BLaER1 (cell line): ENCODE results near the gene EYA4.

Experiments
- H3K27ac ChIP-seq: shearing (Covaris generic); formaldehyde crosslinking; 2 replicates; pipeline ENCODE4 v1.8.1; 2022
- H3K27me3 ChIP-seq: shearing (Covaris generic); formaldehyde crosslinking; 2 replicates; pipeline ENCODE4 v1.8.1; 2022
- H3K36me3 ChIP-seq: shearing (Covaris generic); formaldehyde crosslinking; 2 replicates; pipeline ENCODE4 v1.8.1; 2022
- H3K4me1 ChIP-seq: shearing (Covaris generic); formaldehyde crosslinking; 2 replicates; pipeline ENCODE4 v1.8.1; 2022
- H3K4me2 ChIP-seq: shearing (Covaris generic); formaldehyde crosslinking; 2 replicates; pipeline ENCODE4 v1.8.1; 2022
- H3K4me3 ChIP-seq: shearing (Covaris generic); formaldehyde crosslinking; 2 replicates; pipeline ENCODE4 v1.8.1; 2022
- H3K9ac ChIP-seq: shearing (Covaris generic); formaldehyde crosslinking; 2 replicates; pipeline ENCODE4 v1.8.1; 2022
- H3K9me3 ChIP-seq: shearing (Covaris generic); formaldehyde crosslinking; 2 replicates; pipeline ENCODE4 v1.8.1; 2022
- H4K20me1 ChIP-seq: shearing (Covaris generic); formaldehyde crosslinking; 2 replicates; pipeline ENCODE4 v1.8.1; 2022
- Cebpa-rat ChIP-seq: shearing (Covaris generic); IDR thresholded peaks from 2 replicates; pipeline ENCODE4 v1.8.1; 2022

EYA4 gene

GRCh38 chr6:133257545-133258105, 16.5 kb downstream of the EYA4 start:
- Histone ChIP-seq H3K4me1 (no peaks in the 10 kb centered on the region), H3K27me3 (no peaks in the 10 kb centered on the region), H3K4me2 (no peak overlapping the region), H3K36me3 (no peaks in the 10 kb centered on the region), H4K20me1 (no peaks in the 10 kb centered on the region), H3K9me3 (no peaks in the 10 kb centered on the region), H3K9ac (no peak overlapping the region), H3K27ac (no peak overlapping the region), H3K4me3 (no peak overlapping the region)
- no peak for TF ChIP-seq Cebpa-rat

- no peaks in the 10 kb centered on the region for H3K4me1 ChIP-seq
- H3K36me3 ChIP-seq = no peaks in the 10 kb centered on the region
- no peak overlapping the region for H3K4me2 ChIP-seq
- no peaks in the 10 kb centered on the region for H4K20me1 ChIP-seq
- H3K9ac ChIP-seq = no peak overlapping the region
- no peaks in the 10 kb centered on the region for H3K9me3 ChIP-seq
- H3K27ac ChIP-seq = no peak overlapping the region
- no peaks in the 10 kb centered on the region for H3K27me3 ChIP-seq
- H3K4me3 ChIP-seq = no peak overlapping the region
- TF ChIP-seq Cebpa-rat = no peak
These were observed 18.4 kb downstream of the EYA4 start for GRCh38 chr6:133259561-133259960.

GRCh38 chr6:133262804-133263203, 21.6 kb downstream of the EYA4 start:
- Histone ChIP-seq H3K4me2 (no peak overlapping the region), H3K9me3 (no peaks in the 10 kb centered on the region), H4K20me1 (no peaks in the 10 kb centered on the region), H3K27ac (no peak overlapping the region), H3K27me3 (no peaks in the 10 kb centered on the region), H3K4me1 (no peaks in the 10 kb centered on the region), H3K9ac (no peak overlapping the region), H3K36me3 (no peaks in the 10 kb centered on the region), H3K4me3 (no peak overlapping the region)
- TF ChIP-seq Cebpa-rat = no peak

- Histone ChIP-seq H3K36me3 (no peaks in the 10 kb centered on the region), H3K4me1 (no peaks in the 10 kb centered on the region), H3K4me2 (no peak overlapping the region), H3K9ac (no peak overlapping the region), H3K27ac (no peak overlapping the region), H4K20me1 (no peaks in the 10 kb centered on the region), H3K27me3 (no peaks in the 10 kb centered on the region), H3K4me3 (no peak overlapping the region), H3K9me3 (no peaks in the 10 kb centered on the region)
- TF ChIP-seq Cebpa-rat = no peak
These were observed 23.9 kb downstream of the EYA4 start for GRCh38 chr6:133265066-133265465.

- no peaks in the 10 kb centered on the region for H3K27me3 ChIP-seq
- no peaks in the 10 kb centered on the region for H3K9me3 ChIP-seq
- no peak overlapping the region for H3K27ac ChIP-seq
- H3K9ac ChIP-seq = no peak overlapping the region
- no peak overlapping the region for H3K4me2 ChIP-seq
- no peak overlapping the region for H3K4me3 ChIP-seq
- no peaks in the 10 kb centered on the region for H3K4me1 ChIP-seq
- H3K36me3 ChIP-seq = no peaks in the 10 kb centered on the region
- TF ChIP-seq Cebpa-rat = no peak
- no peaks in the 10 kb centered on the region for H4K20me1 ChIP-seq
These were observed 25.0 kb downstream of the EYA4 start for GRCh38 chr6:133266186-133266585.

- Histone ChIP-seq H3K4me1 (no peaks in the 10 kb centered on the region), H3K9me3 (no peaks in the 10 kb centered on the region), H3K27me3 (no peaks in the 10 kb centered on the region), H3K4me3 (no peak overlapping the region), H3K4me2 (no peak overlapping the region), H3K27ac (no peak overlapping the region), H3K36me3 (no peaks in the 10 kb centered on the region), H4K20me1 (no peaks in the 10 kb centered on the region), H3K9ac (no peak overlapping the region)
- no peak for TF ChIP-seq Cebpa-rat
These were observed 27.5 kb downstream of the EYA4 start for GRCh38 chr6:133268621-133269020.

GRCh38 chr6:133274813-133275212, 33.7 kb downstream of the EYA4 start:
- no peak overlapping the region for H3K4me3 ChIP-seq
- H4K20me1 ChIP-seq = no peaks in the 10 kb centered on the region
- no peaks in the 10 kb centered on the region for H3K36me3 ChIP-seq
- no peak for TF ChIP-seq Cebpa-rat
- H3K4me2 ChIP-seq = no peak overlapping the region
- no peak overlapping the region for H3K27ac ChIP-seq
- H3K9ac ChIP-seq = no peak overlapping the region
- H3K9me3 ChIP-seq = no peaks in the 10 kb centered on the region
- H3K27me3 ChIP-seq = no peaks in the 10 kb centered on the region
- H3K4me1 ChIP-seq = no peaks in the 10 kb centered on the region

GRCh38 chr6:133275213-133275612, 34.1 kb downstream of the EYA4 start:
- H3K36me3 ChIP-seq = no peaks in the 10 kb centered on the region
- H3K9me3 ChIP-seq = no peaks in the 10 kb centered on the region
- no peak overlapping the region for H3K9ac ChIP-seq
- TF ChIP-seq Cebpa-rat = no peak
- no peaks in the 10 kb centered on the region for H4K20me1 ChIP-seq
- no peaks in the 10 kb centered on the region for H3K27me3 ChIP-seq
- no peaks in the 10 kb centered on the region for H3K4me1 ChIP-seq
- H3K27ac ChIP-seq = no peak overlapping the region
- H3K4me2 ChIP-seq = no peak overlapping the region
- no peak overlapping the region for H3K4me3 ChIP-seq

- Histone ChIP-seq H3K4me1 (no peaks in the 10 kb centered on the region), H3K9ac (no peak overlapping the region), H3K4me3 (no peak overlapping the region), H4K20me1 (no peaks in the 10 kb centered on the region), H3K36me3 (no peaks in the 10 kb centered on the region), H3K27ac (no peak overlapping the region), H3K27me3 (no peaks in the 10 kb centered on the region), H3K4me2 (no peak overlapping the region), H3K9me3 (no peaks in the 10 kb centered on the region)
- no peak for TF ChIP-seq Cebpa-rat
These were observed 36.2 kb downstream of the EYA4 start for GRCh38 chr6:133277228-133277899.

GRCh38 chr6:133277900-133278545, 36.9 kb downstream of the EYA4 start:
- no peak for TF ChIP-seq Cebpa-rat
- Histone ChIP-seq H3K36me3 (no peaks in the 10 kb centered on the region), H3K9me3 (no peaks in the 10 kb centered on the region), H3K4me2 (no peak overlapping the region), H3K4me3 (no peak overlapping the region), H4K20me1 (no peaks in the 10 kb centered on the region), H3K27ac (no peak overlapping the region), H3K9ac (no peak overlapping the region), H3K4me1 (no peaks in the 10 kb centered on the region), H3K27me3 (no peaks in the 10 kb centered on the region)
